Activated CD4-positive, CD25-positive, alpha-beta regulatory T cell (primary cell): ENCODE data around the gene PRDX2.
"Not testable (repeated sequence)": the region's sequence is repeated elsewhere in the genome, so short reads cannot be mapped to it uniquely, and the experiment has no call there.

Experiments
- DNase-seq, 4 experiments: peaks; one replicate each; lab custom pipeline; 2025; lab: John Stamatoyannopoulos, UW

Gene PRDX2

DNA sequence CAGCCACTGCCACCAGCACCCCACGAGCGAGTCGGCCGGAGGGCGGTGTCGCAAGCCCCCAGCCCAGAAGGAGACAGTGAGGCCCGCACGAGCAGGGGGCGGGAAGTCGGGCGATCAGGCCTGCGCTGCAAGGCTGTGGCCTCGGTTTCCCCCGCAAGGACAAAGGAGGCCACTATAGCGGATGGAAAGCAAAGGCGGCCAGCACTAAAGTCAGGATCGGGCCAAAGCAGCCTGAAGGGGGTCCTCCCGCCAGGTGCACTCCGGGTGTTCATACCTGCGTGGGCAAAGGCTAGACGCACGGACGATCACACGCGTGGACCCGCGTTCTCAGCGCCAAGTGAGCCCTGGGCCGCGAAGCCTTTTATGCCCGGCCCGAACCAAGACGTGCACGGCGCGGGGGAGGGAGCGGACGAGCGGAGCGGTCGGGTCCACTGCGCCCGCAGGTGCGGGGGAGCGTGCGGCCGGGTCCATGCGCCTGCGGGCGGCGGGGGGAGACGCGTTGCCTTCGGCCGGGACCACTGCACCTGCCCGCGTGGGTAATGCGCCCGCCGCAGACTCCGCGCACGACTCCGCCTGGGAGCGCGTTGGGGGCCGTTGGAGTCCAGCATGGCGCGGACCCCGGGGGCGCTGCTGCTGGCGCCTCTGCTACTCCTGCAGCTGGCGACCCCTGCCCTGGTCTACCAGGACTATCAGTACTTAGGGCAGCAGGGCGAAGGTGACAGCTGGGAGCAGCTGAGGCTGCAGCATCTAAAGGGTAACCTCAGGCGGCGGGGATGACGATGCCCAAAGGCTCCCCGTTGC is at the start of gene PRDX2, which contains the start of gene THSD8:
PRDX2 (minus strand) TSS at position 335 of the 801 bp plus-strand sequence. CDS start 539 bp downstream, outside the sequence.
THSD8 (plus strand) TSS at position 604 of the 801 bp plus-strand sequence; CDS start at position 607, 3 bp downstream.
- DNase-seq, result peak; percentile 47 to 72 (median 64)

DNA sequence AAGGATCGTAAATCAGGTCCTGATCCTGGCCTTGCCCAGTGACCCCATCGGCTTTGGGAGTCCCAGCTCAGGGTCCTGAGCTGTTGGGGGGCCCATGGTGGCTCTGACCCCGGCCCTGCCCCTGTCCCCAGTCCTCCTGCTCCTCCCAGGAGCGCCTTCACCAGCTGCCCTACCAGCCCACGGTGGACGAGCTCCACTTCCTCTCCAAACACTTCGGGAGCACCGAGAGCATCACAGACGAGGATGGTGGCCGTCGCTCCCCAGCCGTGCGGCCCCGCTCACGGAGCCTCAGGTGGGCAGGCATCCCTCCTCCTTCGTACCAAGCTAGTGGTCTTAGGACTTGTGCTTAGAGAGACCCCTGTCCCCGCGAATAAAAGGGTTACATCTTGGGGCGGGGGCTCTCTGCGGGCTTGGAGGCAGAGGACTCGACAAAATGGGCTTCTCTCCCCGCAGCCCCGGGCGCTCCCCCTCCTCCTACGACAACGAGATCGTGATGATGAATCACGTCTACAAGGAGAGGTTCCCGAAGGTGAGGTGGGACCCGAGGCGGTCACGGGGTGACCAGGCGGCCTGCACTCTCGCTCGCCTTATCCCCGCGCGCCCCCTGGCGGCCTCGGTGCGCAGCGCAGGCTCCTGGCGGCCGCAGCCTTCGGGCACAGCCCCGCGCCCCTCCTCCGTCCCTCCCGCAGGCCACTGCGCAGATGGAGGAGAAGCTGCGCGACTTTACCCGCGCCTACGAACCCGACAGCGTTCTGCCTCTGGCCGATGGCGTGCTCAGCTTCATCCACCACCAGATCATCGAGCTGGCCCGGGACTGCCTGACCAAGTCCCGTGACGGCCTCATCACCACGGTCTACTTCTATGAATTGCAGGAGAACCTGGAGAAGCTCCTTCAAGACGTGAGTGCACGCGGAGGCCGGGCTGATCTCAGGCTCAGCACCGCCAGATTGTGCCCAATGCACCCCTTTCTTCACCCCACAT is 45.8 kb upstream of the PRDX2 start:
- peak; percentile 67 to 89 (median 80) for DNase-seq

DNA sequence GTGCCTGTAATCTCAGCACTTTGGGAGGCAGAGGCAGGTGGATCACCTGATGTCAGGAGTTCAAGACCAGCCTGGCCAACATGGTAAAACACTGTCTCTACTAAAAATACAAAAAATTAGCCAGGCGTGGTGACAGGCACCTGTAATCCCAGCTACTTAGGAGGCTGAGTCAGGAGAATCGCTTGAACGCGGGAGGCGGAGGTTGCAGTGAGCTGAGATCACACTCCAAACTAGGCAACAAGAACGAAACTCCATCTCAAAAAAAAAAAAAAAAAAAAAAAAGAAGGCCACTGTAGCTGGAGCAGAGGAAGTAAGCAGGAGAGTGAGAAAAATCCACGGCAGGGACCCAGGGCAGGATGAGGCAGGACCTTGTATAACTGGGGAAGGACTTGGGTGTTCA is 45.0 kb upstream of the PRDX2 start:
- DNase-seq, result not testable (repeated sequence)

DNA sequence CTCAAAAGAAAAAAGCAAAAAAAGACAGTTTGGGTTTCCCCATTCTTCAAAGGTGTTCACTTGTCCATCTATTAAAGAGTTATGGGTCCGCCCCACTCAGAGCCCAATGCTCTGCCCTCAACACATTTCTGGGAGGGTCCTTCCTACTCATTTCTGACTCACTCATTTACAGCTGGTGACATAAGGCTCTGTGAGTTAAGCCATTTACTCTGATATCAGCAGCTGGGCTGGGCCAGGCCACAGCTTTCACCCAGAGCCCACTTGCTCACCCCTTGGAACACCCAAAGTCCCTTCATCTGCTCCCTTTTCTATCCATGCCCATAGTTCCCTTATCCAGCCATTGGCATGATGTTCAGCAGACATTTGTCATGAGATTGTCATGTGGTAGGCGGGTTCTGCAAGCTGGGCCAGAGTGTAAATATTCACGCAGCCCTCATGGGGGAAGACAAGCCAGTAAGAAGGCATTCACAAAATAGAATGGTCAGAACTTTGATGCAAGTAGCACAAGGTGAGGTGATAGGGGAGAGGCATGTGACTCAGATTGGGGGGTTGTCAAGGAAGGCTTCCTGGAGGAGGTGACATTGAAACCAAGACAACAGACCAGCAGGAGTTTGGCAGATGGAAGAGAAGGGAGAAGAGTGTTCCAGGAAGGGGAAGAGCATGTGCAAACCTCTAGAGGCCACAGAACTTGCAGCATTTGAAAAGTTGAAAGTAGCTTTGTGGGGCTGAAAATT is 42.6 kb upstream of the PRDX2 start:
- no peak for DNase-seq

DNA sequence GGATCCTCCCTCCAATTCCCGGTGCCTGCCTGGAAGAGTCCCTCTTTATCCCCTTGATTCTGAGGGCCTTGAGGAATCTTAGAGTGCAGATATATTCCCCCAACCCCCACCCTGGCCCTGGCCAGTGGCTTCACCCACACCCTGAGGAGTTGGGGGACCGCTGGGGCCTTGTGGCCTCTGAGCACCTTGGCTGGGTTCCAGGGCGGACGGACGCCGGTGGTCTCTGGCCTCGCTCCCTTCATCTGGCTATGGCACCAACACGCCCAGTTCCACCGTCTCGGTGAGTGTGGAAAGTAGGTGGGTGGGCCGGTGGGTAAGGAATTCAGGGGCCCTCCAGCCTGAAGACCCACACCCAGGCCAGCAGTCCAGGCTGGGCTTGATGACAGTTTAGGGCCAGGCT is 41.7 kb upstream of the PRDX2 start:
- DNase-seq, result no peak

DNA sequence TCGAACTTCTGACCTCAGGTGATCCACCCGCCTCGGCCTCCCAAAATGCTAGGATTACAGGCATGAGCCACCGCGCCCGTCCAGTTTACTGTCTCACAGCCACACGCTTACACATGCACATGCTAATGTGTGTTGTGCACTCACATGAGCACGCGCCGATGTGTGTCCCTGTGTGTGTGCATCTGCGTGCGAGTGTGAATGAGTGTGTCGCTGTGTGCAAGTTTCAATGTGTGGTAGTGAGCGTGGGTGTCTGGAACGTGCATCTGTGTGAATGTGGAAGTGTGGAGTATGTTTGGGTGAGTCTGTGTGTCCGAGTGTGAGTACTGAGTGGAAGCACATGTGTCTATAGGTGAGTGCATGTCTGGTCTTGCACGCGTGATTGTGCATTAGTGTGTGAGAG is 40.9 kb upstream of the PRDX2 start:
- no peak for DNase-seq

DNA sequence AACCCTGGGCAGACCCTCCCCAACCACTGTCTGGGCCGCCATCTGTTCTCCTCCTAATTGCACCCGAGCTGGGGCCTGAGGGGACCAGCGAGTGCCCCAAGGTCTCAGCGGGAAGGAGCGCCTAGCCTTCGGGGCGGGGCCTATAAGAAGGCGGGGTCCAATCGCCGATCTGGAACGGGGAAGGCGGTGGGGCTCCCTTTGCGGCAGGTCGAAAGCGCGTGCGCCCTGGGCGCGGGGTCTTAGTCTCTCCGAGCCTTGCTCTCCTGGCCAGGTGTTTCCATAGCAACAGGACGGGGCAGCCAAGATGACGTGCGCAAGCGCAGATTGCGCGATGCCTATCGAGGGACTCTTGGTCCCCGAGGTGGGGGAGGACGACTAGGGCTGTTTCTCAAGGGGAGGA is 39.5 kb upstream of the PRDX2 start:
- no peak for DNase-seq

DNA sequence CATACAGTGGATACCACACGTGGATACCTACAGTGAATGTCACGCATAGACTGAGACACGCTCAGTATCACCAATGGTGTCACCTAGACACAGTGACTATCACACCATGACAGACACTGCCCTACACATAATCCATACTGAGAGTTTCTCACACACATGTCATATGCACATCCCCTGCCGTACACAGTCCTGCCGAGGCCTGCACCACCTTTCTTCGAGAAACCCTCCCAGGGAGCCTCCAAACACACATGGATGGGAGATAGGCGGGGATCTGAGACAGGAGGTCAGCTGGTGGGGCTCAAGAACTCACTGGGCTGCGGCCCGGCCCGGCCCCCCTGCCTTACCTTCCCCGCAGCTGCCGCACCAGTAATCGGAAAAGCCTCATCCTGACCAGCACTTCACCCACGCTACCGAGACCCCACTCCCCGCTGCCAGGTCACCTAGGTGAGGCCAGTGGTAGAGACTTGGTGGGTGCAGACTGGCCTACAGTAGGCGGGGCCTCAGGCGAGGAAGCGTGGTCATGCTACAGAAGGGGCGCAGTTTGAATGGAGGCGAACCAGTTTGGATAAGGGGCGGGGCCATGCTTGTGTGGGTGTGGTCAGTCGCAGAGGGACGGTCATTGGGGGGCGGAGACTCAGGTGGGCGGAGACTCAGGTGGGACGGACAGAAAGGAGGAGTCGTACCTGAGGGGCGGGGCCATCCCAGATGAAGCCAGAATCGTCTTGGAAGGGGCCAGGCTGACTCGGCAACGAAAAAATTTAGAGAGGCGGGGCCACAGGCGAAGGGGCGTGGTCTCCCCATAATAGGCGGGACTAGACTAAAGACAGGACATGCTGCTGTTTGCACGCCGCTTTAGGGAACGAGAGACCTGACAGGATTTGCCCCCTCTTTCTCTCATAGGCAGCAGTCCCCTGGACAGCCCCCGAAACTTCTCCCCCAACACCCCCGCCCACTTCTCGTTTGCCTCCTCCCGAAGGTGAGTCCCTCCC is 38.8 kb upstream of the PRDX2 start:
- no peak for DNase-seq

DNA sequence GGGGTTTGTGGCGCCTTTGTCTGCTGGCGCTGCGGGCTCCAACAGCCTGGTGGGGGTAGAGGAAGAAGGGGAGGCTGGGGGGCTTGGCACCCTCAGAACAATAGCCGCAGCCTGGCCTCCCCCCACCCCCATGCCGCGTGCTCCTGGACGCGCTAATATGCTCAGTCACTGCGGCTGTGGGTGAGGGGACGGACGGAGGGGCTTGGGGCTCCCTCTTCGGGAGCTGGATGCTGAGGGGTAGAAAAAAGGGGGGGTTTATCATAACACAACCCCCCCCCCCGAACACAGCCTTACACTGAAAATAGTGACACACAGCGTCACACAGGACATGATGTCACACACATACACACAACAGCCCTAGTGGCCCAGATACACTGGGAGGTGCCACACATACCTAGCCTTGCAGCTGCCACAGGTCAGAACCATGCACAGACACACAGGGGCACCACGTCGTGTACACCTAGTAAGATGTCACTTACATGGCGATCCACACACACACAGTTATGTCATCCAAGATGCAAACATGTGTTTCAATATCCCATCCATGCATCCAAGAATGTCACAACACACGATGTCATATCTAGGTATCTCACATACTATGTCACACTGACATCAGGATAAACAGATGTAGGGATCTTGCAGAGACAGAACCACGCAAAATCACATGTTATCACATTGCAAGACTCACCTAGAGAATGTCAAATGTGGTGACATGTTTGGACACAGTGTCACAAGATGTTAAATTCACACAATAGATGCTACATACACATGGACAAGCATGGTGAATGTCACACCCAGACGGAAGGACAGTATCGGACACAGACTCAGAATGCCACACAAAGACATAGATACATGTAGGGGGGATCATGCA is 37.5 kb upstream of the PRDX2 start:
- no peak for DNase-seq

DNA sequence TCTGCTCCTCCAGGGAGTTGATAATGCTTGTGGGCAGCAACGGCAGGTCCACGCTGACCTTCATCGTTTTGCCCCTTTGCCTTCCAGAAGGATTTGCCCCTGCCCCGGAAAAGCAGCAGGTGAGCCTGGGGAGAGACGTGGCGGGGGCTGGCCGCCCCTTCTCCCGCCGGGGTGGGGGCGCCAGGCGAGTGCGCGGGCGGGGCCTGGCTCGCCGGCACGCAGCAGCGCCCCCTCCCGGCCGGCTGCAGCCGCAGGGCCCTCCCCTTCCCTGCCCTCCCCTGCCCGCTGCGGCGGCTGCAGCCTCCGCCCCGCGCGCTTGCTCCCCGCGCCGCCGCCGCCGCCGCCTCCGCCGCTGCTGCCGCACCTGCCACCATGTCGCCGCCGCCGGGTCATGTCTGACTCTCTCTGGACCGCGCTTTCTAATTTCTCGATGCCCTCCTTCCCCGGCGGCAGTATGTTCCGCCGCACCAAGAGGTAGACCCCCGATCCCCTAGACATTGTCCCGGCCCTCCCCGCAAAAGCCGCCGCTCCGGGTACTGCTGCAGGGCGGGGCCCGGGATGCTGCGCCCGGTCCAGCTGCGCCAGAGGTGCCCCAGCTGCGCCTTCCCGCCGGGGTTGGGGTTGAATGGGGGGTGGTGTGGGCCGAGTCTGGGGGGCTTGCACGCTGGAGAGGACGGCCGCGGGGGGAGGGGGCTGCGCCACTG is 36.7 kb upstream of the PRDX2 start, which contains the start of gene MAST1:
MAST1 (plus strand) TSS at position 334 of the 704 bp plus-strand sequence; CDS start at position 392, 58 bp downstream.
- peak in 1 of 4 experiments; percentile 26 for DNase-seq

DNA sequence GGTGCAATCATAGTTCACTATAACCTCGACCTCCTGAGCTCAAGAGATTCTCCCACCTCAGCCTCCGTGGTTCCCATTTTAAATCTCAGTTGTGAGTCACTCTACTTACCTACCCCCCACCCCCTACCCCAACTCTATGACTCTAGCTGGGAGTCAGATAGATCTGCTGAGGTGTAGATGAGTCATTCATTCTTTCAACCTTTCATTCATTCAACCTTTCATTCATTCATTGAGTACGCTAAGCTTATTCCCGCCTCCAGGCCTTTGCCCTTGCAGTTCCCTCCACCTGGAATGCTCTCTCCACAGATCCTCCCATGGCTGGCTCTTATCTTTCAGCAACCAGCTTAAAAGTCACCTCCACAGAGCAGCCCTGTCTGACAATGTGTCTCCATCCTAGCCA is 35.6 kb upstream of the PRDX2 start:
- DNase-seq, result no peak

DNA sequence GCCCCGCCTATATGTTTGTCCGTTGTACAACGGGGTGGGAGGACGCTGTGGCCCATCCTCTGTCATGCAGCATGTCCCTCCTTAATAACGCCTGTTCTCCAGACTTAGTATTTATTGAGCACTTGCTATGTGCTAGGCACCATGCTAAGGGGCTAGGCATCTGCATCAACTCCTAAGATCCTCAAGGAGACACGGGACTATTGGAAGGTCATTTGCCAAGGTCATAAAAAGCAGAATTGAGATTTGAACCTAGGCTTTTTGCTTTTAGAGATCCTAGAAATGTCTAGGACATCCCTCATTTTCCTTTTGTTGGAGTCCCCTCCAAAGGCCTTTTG is 34.9 kb upstream of the PRDX2 start:
- no peak for DNase-seq

DNA sequence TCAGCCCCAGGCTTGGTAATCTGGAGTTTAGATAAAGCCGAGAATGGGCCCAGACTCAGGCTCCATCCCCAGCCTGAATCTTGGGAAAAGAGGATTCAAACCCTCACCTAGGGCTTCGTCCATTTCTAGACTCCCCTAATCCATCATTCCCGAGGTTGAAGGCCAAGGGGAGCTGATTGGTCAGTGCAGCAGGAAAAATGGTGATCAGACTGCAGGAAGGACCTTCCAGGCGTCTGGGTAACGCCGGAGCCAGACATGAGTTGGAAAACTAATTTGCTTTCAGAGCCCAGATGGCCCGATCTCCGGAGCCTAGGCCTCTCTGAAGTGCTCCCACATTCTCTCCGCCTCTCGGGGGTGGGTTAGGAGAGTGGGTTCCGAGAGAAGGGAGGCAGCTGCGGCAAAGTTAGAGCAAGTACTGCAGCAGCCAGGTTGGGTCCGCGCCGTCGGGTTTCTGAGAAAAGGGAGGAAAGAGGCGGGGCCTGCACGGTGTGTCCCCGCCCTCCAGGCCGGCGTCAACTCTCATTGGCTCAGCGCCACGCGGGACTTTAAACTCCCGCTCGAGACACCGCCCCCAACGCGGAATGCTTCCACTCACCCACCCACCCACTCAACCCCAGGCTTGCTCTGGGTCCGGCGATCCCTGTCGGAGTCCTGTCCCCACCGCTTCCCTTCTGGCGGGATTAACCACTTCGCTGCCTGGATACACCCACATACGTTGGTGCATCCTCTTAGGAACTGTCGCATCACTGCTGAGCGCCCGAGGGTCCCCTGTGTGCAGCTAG is 33.6 kb upstream of the PRDX2 start:
- DNase-seq, result no peak

DNA sequence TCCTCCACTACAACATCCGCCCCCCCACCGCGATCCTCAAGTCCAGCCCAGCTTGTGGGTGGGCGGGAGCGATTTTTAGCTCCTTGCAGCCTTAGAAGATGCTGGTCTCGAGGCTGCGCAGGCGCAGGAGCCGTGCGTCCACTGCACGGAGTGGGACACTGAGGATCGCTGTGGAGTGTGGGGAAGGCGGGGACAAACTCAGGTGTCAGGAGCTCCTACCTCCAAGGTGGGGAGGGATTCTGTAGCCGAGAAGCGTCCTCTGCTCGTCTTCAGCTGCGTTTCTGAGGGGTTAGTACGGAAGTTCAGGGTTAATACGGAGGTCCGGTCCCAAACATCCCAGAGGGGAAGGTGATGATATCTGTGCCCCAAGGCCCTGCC is 33.0 kb upstream of the PRDX2 start, which contains the start of gene RTBDN:
RTBDN (minus strand) TSS at position 14 of the 378 bp plus-strand sequence. CDS start 4,600 bp downstream, outside the sequence.
- no peak for DNase-seq

DNA sequence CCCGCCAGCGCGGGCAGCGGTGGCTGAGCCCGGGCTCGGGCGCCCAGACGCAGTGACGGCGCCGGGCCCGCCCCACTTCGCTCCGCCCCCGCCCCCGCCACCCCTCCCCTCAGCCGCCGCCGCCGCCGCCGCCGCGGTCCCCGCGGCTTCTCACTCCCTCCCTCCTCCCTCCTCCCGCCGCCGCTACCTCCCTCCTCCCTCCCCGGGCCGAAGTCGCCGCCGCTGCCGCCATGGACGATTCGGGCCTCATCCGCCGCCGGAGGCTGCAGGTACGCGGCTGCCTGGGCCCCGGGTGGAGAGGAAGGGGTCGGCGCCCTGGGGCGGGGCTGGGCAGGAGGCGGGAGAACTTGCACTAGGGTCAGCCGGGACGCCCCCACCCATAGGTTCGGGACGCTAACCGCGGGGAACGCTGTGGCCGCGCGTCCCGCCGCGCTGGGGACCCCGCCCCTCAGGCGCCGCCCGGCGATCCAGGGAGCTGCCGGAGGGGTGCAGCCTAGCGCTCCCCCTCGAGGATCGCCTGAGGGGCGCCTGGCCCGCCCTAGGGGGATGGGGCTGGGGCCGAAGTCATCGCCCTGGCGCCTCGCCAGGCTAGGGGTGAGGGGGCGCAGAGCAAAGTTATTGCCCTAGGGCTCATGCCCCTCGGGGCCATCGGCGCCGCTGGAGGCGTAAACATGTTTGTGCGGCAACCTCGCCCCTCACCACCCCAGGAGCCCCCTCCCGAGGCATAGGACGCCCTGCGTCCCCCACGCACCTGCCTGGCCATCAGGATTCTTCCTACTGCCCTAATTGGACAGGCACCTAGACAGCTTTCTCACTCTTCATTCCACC is 32.4 kb upstream of the PRDX2 start:
- peak in 1 of 4 experiments; percentile 14 for DNase-seq

DNA sequence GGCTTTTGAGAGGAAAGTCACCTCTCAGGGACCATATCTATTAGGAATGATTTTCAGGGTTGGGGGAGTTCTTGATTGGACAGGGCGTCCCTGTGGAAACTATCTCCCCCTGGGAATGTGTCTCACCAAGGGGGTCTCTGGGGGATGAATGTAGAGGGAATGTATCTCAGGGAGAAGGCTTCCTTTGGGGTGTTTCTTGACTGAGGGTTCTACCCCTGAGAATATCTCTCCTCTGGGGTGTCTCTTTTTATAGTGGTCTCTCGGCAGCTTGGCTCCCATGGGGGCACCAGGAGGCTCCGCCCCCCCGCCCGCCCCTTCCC is 31.8 kb upstream of the PRDX2 start:
- no peak for DNase-seq

DNA sequence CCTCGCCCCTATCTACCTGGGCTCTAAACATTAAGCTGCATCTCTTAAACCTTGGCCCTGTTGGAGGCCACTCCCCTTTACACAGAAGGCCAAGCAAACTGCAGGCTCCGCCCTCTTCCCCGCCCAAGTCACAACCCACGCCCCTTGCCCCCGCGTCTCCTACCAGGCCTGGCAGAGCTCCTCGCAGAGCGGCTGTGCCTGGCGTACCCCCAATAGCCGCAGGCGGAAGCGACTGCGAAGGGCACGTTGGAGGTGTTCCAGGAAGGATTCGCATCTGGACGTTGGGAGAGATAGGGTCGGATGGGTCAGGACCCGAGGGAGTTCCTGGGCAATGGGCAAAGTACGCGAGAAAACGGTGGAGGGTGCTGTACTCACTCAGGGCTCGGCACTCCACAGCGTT is 26.9 kb upstream of the PRDX2 start:
- DNase-seq, result no peak
